WTC11 (cell line): ENCODE measurements around the gene OR2V1.

Source experiments
- MAX ChIP-seq: sonication (generic); formaldehyde crosslinking; IDR thresholded peaks from 2 replicates; pipeline ENCODE4 v1.8.0; 2022; ENCODE audit warnings: mild to moderate bottlenecking, missing genetic modification reagents
- TCF7 ChIP-seq: sonication (generic); formaldehyde crosslinking; IDR thresholded peaks from 2 replicates; pipeline ENCODE4 v1.8.0; 2022; ENCODE audit warnings: mild to moderate bottlenecking, low read depth, missing genetic modification reagents, moderate library complexity
- TF ChIP-seq, protein P1 (sequence below): sonication (generic); formaldehyde crosslinking; conservative IDR thresholded peaks from 2 replicates; pipeline ENCODE4 v1.8.1; 2022; ENCODE audit warnings: mild to moderate bottlenecking, missing genetic modification reagents
- TF ChIP-seq, protein P2 (sequence below): fragments of 200-600 bp; IDR thresholded peaks from 2 replicates; pipeline ENCODE4 v1.8.0; 2022; ENCODE audit warnings: antibody characterized with exemption

- TF ChIP-seq MAX (CRISPR knock-in tag) (peak; percentile 45; the same call in 1 of the 2 replicates), TCF7 (CRISPR knock-in tag) (no peak)
- TF ChIP-seq, protein P1, sequence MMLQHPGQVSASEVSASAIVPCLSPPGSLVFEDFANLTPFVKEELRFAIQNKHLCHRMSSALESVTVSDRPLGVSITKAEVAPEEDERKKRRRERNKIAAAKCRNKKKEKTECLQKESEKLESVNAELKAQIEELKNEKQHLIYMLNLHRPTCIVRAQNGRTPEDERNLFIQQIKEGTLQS (CRISPR knock-in tag) = no peak
- TF ChIP-seq, protein P2, sequence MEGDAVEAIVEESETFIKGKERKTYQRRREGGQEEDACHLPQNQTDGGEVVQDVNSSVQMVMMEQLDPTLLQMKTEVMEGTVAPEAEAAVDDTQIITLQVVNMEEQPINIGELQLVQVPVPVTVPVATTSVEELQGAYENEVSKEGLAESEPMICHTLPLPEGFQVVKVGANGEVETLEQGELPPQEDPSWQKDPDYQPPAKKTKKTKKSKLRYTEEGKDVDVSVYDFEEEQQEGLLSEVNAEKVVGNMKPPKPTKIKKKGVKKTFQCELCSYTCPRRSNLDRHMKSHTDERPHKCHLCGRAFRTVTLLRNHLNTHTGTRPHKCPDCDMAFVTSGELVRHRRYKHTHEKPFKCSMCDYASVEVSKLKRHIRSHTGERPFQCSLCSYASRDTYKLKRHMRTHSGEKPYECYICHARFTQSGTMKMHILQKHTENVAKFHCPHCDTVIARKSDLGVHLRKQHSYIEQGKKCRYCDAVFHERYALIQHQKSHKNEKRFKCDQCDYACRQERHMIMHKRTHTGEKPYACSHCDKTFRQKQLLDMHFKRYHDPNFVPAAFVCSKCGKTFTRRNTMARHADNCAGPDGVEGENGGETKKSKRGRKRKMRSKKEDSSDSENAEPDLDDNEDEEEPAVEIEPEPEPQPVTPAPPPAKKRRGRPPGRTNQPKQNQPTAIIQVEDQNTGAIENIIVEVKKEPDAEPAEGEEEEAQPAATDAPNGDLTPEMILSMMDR = no peak
Measured at GRCh38 chr5:181173420-181174342, 42.7 kb upstream of the OR2V1 start.
